Lower leg skin (tissue), 4 donors: ENCODE data around the gene CSNK1G3. TPM values are rescaled to one million over a fixed set of nuclear protein-coding genes. Genes with fewer than 3 reads are reported as not detected.

Experiments used
- DNase-seq, 2 donors: peaks; one replicate each; pipeline ENCODE4 v3.0.0-alpha.2; 2019; ENCODE audit warnings: low spot score in 2 of 2
- H3K4me3 ChIP-seq: fragments of 200-600 bp; sonication (generic); 2 replicates; pipeline ENCODE4 v1.5.1; 2017; ENCODE audit warnings: mild to moderate bottlenecking, low read depth; ENCODE audit not compliant: poor library complexity, severe bottlenecking
- POLR2A ChIP-seq, 2 donors: fragments of 450-650 bp; IDR thresholded peaks; one replicate each; pipeline ENCODE4 v1.6.1; 2016 to 2017; ENCODE audit warnings: antibody characterized with exemption in 2 of 2, mild to moderate bottlenecking in 1 of 2, moderate library complexity in 1 of 2
- WGBS, 2 donors: methylation state at CpG; one replicate each; pipeline ENCODE4 v1.1.5; 2018; 5-methylcytosine and 5-hydroxymethylcytosine counted together
- intact Hi-C: fragments of 100-400 bp; cut with DNase I; formaldehyde crosslinking; loops from one replicate; pipeline ENCODE4 v1.15.0; 2023; ENCODE audit warnings: low total_unique reads
- total RNA-seq, 4 donors: library from RNA; depleted of rRNA; stranded (reverse); fragments of >200 nt; gene quantifications; one replicate each; pipeline ENCODE4 v1.1.0, GENCODE V29; 2016
- TF ChIP-seq, protein P1 (sequence below), 3 donors: fragments of 450-650 bp; IDR thresholded peaks; one replicate each; pipeline ENCODE4 v1.5.1; 2016; ENCODE audit warnings: antibody characterized with exemption in 3 of 3, mild to moderate bottlenecking in 3 of 3, moderate library complexity in 2 of 3

Gene CSNK1G3
- total RNA-seq, 4 donors from 2014 or later, result 21.5 to 32.8 (median 25.1) TPM

DNA sequence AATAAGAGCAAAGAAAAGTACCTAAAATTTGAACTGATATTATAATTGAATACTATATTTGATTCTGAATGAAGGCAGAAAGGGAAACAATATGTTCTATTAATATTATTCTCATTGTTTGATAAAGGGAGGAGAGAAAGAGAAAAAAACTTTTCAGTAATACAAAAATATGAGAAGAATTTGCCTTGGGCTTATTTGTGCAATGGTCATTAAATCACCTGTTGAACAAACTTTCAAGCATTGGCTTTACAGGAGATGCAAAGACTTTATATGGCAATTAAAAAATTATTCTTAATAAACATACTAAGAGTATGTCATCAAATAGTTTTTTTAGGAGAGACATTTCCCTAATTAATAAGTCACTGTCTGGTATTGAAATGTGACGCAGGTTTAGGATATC, 85.0 kb downstream of the CSNK1G3 start:
- no peak overlapping the region for H3K4me3 ChIP-seq
- 95 to 97% methylated on average over 1 of the region's 1 CpG for WGBS, 2 donors
- TF ChIP-seq, protein P1, sequence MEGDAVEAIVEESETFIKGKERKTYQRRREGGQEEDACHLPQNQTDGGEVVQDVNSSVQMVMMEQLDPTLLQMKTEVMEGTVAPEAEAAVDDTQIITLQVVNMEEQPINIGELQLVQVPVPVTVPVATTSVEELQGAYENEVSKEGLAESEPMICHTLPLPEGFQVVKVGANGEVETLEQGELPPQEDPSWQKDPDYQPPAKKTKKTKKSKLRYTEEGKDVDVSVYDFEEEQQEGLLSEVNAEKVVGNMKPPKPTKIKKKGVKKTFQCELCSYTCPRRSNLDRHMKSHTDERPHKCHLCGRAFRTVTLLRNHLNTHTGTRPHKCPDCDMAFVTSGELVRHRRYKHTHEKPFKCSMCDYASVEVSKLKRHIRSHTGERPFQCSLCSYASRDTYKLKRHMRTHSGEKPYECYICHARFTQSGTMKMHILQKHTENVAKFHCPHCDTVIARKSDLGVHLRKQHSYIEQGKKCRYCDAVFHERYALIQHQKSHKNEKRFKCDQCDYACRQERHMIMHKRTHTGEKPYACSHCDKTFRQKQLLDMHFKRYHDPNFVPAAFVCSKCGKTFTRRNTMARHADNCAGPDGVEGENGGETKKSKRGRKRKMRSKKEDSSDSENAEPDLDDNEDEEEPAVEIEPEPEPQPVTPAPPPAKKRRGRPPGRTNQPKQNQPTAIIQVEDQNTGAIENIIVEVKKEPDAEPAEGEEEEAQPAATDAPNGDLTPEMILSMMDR (IDR thresholded peaks at IDR 0.05), result no peak
- TF ChIP-seq POLR2A (IDR thresholded peaks at IDR 0.05), result no peak
- DNase-seq, result no peak
- intact Hi-C loops, result no loop called here

DNA sequence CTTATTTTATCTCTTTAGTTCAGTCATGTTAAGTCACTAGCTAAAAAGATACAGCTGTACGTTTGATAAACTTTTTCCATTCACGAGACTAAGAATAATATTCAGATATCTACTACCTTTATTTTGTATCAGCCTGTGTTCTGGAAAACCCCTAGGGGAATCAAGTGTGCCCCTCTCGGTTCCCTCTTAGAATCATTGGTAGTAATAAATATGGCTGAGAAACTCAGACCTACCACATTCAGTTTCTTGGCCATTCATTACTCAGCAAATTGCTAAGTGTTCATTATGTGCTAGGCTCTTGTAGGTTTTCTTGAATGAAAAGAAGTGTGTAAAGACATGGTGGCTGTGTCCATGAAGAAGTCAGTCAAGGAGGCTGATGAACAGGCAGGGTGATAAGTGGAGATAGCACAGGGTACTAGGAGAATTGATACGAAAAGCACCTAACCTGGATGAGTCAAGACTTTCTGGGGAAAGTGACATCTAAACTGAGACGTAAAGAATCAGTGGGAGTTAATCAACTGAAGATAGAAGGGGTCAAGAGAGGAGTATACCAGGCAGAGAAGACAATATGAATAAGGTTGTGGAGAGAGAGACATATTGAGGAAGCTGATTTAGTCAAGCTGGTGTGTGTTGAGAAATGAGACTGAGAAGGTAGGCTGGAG, 86.2 kb downstream of the CSNK1G3 start:
- TF ChIP-seq, protein P1 (IDR thresholded peaks at IDR 0.05), result no peak
- TF ChIP-seq POLR2A (IDR thresholded peaks at IDR 0.05), result no peak

DNA sequence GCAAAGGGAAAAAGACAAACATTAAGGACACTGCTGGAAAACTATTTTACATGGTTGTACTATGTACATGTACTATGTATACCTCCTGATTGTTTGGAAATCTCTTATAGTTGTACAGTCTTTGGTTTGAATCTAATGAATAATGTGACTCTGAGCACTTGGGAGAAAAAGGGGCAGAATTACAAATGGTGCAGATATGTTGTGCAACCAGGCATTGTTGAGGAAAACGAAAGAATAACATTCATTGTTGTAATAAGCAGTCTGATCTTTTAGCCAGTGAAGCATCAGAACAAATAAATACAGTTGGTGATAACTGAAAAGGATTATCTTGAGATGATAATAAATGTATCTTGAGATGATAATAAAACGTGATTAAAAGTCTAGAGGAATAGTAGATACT, 87.2 kb downstream of the CSNK1G3 start:
- TF ChIP-seq, protein P1 (IDR thresholded peaks at IDR 0.05), result no peak
- no peak for TF ChIP-seq POLR2A (IDR thresholded peaks at IDR 0.05)
- intact Hi-C loops, result no loop called here
- no peak for DNase-seq
- H3K4me3 ChIP-seq, result no peak overlapping the region
- 85 to 90% methylated on average over 2 of the region's 2 CpGs for WGBS, 2 donors

More for the DNA sequence above, 86.2 kb downstream of the CSNK1G3 start:
- no peak for DNase-seq
- H3K4me3 ChIP-seq, result no peak overlapping the region
- intact Hi-C loops, result no loop called here
- WGBS, 2 donors, result 87 to 96% methylated on average over 5 of the region's 5 CpGs

DNA sequence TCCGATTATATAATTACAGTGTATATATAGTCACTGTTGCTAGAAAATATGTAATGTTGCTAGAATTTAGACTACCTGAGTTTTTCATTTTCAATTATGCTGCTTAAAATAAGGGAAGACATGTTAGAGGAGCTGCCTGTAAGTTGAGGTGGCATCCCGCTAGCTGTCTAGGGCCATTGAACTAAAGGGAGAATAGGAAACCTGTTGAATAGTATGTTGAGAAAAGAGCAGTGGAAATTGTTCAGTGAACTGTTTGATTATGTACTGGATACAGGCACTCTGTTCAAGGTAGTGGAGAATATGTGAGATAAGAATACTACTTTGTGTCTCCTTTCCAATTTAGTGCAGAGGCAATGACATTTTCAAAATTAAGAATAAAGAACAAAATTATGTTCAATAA, 89.6 kb downstream of the CSNK1G3 start:
- TF ChIP-seq, protein P1 (IDR thresholded peaks at IDR 0.05), result no peak
- no peak for TF ChIP-seq POLR2A (IDR thresholded peaks at IDR 0.05)
- DNase-seq, result no peak
- H3K4me3 ChIP-seq, result no peak overlapping the region
- intact Hi-C loops, result no loop called here
- 95 to 99% methylated on average over 2 of the region's 2 CpGs for WGBS, 2 donors

DNA sequence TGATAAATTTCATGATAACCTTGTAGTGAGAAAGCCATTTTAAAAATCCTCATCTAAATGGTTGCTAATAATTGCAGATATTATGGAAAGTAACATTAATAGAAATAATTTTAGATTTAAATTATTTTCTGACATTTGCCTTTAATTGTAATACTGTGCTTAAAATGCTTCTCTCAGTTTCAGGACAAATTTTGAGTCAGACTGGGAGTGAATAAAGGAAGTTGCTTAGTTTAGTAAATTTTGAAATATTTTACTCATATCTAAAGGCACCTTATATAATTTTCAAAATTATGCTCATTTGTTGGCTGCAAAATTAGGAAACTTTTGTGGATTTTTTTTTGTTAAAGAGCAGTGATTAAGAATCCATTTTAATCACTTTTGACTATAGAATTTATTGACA, 93.8 kb downstream of the CSNK1G3 start:
- intact Hi-C loops, result no loop called here
- no peak for TF ChIP-seq POLR2A (IDR thresholded peaks at IDR 0.05)
- TF ChIP-seq, protein P1 (IDR thresholded peaks at IDR 0.05), result no peak
- no peak for DNase-seq
- H3K4me3 ChIP-seq, result no peak overlapping the region

DNA sequence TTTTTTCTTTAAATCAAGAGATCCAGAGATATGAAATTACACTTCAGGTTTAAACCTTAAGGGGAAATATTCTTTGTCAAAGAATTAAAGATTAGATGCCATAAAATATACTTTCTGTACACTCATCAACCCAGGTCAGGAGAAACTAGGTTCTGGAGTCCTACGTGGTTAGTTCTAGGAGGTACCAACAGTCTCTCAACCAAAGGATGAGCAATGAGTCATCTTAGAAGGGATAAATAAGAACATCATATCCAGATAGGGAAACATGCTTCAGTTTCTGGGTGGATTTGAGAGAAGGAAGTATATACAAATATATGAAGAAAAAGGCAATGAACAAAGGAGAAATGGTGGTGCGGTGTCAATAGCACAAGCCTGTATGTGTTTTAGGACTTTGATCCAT, 98.2 kb downstream of the CSNK1G3 start:
- intact Hi-C loops, result loop anchor here (10.0 kb wide), 1 partner anchor 905 kb away; no protein-coding TSS in a partner anchor
- 95 to 98% methylated on average over 2 of the region's 2 CpGs for WGBS, 2 donors
- TF ChIP-seq, protein P1 (IDR thresholded peaks at IDR 0.05), result no peak
- TF ChIP-seq POLR2A (IDR thresholded peaks at IDR 0.05), result no peak
- no peak for DNase-seq
- H3K4me3 ChIP-seq, result no peak overlapping the region
